ENCODE measurements around the gene DENND4C.

GRCh38 chr9:19331877-19332276, 101.4 kb downstream of the DENND4C start:
- TF ChIP-seq CTCF (IDR thresholded peaks at IDR 0.05) (no peak), POLR2A (IDR thresholded peaks at IDR 0.05) (no peak)
